AG08395 (cell line): ENCODE data around the gene TRIP4.
"Not testable (repeated sequence)": the region's sequence is repeated elsewhere in the genome, so short reads cannot be mapped to it uniquely, and the experiment has no call there.

Experiments
- DNase-seq: peaks from one replicate; pipeline ENCODE4 v3.0.0; 2012; ENCODE audit warnings: mixed read lengths, low spot score

TRIP4 gene

GRCh38 chr15:64490598-64491259, 103.1 kb downstream of the TRIP4 start:
- no peak for DNase-seq

DNA sequence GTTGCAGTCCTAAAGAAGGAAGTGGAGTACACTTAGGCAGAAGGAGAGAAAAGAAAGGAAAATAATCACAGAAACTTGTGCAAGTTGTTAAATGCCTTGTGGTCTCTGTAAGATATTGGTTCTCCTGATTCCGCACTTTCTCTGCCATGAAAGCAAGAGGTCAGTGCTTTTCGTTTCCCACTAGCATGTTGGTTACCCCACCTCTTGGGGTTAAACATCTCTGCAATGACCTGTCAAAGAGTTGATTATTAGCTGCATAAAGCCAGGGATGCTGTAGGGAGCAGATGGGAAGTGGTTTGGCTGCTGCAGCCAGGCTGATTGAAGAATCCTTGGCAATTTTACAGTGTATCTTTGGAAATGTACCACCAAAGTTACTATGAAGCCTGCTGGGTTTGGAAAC, 106.0 kb downstream of the TRIP4 start:
- DNase-seq = no peak

DNA sequence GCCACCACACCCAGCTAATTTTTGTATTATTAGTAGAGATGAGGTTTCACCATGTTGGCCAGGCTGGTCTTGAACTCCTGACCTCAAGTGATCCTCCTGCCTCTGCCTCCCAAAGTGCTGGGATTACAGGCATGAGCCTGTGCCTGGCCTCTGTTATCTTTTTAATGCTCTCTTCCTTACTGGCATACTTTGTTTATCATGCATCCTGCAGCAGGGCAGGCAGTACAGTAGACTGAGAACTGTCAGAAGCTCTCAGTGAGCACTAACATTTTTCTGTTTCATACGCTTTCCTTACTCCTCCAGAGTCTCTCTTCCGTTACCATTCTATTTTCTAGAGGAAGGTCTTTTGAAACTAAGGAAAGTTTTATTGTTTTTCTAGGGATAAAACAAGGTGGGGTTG, 108.3 kb downstream of the TRIP4 start:
- not testable (repeated sequence) for DNase-seq

DNA sequence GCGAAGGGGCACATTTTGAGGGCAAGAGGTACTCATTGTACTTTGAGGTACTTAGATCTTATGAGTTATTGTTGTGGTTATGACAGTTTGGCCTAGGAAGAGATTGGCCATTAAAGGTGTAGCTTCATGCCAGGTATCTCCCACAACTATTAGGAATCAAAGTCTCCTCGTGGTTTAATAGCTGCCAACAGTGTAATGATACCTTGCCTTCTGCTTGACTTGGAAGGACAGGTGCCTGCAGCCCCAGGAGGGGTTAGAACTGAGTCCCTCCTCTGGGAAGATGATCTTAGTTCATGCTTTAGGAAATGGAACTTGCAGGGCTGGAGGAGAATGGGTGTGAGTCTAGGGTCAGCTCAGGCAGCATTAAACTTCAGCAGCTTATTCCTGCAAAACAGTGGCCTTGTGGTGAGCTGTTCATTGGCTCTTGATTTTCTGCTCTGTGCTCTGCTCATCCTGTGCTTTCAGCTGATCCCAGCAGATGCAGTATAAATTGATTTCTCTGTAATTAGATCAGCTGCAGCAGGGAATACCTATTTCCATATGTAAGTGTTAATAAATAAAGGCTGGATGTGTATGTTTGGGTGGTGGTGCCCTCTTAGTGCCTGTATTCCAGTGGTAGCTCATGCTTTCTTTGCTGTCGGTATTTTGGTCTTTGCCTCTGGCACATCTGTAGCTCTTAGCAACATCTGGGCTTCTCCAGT, 113.2 kb downstream of the TRIP4 start:
- no peak for DNase-seq

- DNase-seq = no peak
These were observed 113.7 kb downstream of the TRIP4 start for GRCh38 chr15:64501396-64501715.

DNA sequence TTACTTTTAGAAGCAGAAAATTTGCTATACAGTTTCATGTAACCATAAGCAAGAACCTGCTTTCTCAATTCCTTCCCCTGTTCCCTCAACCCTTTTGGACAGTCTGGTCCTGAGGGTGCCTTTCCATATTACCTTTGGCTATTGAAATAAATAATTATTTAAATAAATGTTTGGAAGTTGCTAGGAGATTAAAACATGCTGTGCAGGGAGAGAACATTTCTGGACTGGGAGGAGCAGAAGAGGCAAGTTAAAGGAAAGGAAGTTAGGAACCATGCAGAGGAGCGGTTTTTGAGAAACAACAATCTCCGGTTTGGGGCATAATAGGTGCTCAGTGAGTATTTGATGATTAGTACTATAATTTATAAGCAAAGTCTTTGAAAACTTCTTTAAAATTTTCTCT, 114.5 kb downstream of the TRIP4 start:
- no peak for DNase-seq

- peak; percentile 8 for DNase-seq
These were observed 114.9 kb downstream of the TRIP4 start for GRCh38 chr15:64502551-64502950.

GRCh38 chr15:64503197-64503596, 115.6 kb downstream of the TRIP4 start:
- peak; percentile 39 for DNase-seq

GRCh38 chr15:64503640-64504039, 116.0 kb downstream of the TRIP4 start:
- DNase-seq = no peak
